PC-9 (cell line): ENCODE measurements around the gene OR1S1.

Source experiments
- CTCF ChIP-seq: fragments of 200-600 bp; sonication (generic); conservative IDR thresholded peaks from 2 replicates; pipeline ENCODE4 v1.6.1; 2017; ENCODE audit warnings: mixed run types, antibody characterized with exemption, mild to moderate bottlenecking, moderate library complexity
- EZH2 ChIP-seq: fragments of 200-600 bp; sonication (generic); IDR thresholded peaks from 2 replicates; pipeline ENCODE4 v1.8.0; 2017; ENCODE audit warnings: antibody characterized with exemption, low read depth

GRCh38 chr11:58177409-58178054, 35.0 kb upstream of the OR1S1 start:
- TF ChIP-seq CTCF = no peak
- TF ChIP-seq EZH2 = no peak
